Neutrophil (primary cell): ENCODE measurements around the gene IFI27L1.

Source experiments
- H3K27ac ChIP-seq: fragments of 200-600 bp; sonication (generic); 2 replicates; pipeline ENCODE4 v1.5.1; 2016; ENCODE audit warnings: mild to moderate bottlenecking, moderate library complexity
- H3K27me3 ChIP-seq: fragments of 200-600 bp; sonication (generic); 2 replicates; pipeline ENCODE4 v1.6.0; 2016; ENCODE audit warnings: mild to moderate bottlenecking
- H3K36me3 ChIP-seq: fragments of 200-600 bp; sonication (generic); 2 replicates; pipeline ENCODE4 v1.5.1; 2017
- H3K4me1 ChIP-seq, 2 experiments: fragments of 200-600 bp in 1 of 2; sonication (generic) in 1 of 2; 1 replicate in 1 of 2; 2 replicates in 1 of 2; pipeline versions ENCODE4 v1.5.1 to v1.6.1; 2013 to 2016; ENCODE audit warnings: low read depth in 1 of 2, low read length in 1 of 2, mild to moderate bottlenecking in 1 of 2, moderate library complexity in 1 of 2; ENCODE audit not compliant: control insufficient read depth in 1 of 2, insufficient read depth in 1 of 2
- H3K4me3 ChIP-seq, 2 experiments: fragments of 200-600 bp in 1 of 2; sonication (generic) in 1 of 2; 1 replicate in 1 of 2; 2 replicates in 1 of 2; pipeline ENCODE4 v1.5.1; 2013 to 2016; ENCODE audit warnings: low read depth in 1 of 2, low read length in 1 of 2, mild to moderate bottlenecking in 1 of 2, moderate library complexity in 1 of 2
- H3K9me3 ChIP-seq: fragments of 200-600 bp; sonication (generic); 2 replicates; pipeline ENCODE4 v1.5.1; 2016
- TF ChIP-seq, protein P1 (sequence below): fragments of 200-600 bp; sonication (generic); IDR thresholded peaks from 2 replicates; pipeline ENCODE4 v1.5.1; 2016; ENCODE audit warnings: antibody characterized with exemption

IFI27L1 gene

GRCh38 chr14:94054401-94054800 is 26.7 kb upstream of the IFI27L1 start:
- H3K36me3 ChIP-seq, result peaks cover 98% of the 10 kb centered on the region
- H3K4me1 ChIP-seq, result no peaks in the 10 kb centered on the region
- no peak overlapping the region for H3K4me3 ChIP-seq
- no peaks in the 10 kb centered on the region for H3K27me3 ChIP-seq
- no peak overlapping the region for H3K27ac ChIP-seq
- no peaks in the 10 kb centered on the region for H3K9me3 ChIP-seq
- TF ChIP-seq, protein P1, sequence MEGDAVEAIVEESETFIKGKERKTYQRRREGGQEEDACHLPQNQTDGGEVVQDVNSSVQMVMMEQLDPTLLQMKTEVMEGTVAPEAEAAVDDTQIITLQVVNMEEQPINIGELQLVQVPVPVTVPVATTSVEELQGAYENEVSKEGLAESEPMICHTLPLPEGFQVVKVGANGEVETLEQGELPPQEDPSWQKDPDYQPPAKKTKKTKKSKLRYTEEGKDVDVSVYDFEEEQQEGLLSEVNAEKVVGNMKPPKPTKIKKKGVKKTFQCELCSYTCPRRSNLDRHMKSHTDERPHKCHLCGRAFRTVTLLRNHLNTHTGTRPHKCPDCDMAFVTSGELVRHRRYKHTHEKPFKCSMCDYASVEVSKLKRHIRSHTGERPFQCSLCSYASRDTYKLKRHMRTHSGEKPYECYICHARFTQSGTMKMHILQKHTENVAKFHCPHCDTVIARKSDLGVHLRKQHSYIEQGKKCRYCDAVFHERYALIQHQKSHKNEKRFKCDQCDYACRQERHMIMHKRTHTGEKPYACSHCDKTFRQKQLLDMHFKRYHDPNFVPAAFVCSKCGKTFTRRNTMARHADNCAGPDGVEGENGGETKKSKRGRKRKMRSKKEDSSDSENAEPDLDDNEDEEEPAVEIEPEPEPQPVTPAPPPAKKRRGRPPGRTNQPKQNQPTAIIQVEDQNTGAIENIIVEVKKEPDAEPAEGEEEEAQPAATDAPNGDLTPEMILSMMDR, result no peak

DNA sequence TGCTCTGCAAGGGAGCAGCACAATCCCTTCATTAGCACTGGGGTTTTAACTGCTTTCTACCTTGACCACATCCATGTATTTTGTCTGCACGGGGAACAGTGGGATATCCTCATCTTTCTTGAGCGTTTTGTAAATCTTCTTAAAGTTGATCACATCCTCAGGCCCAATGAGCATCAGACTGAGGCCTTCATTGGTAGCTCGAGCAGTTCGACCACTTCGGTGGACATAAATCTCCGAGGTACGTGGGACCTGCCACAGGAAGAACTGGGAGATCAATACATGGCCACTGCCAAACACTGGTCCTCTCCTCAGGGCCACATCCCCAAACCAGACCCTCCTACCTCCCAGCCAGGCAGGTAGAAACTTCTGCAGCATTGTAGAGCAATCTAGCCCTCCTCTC is 26.2 kb upstream of the IFI27L1 start:
- H3K27ac ChIP-seq, result no peak overlapping the region
- H3K27me3 ChIP-seq, result no peaks in the 10 kb centered on the region
- H3K4me3 ChIP-seq, result no peak overlapping the region
- H3K9me3 ChIP-seq, result no peaks in the 10 kb centered on the region
- peaks cover 98% of the 10 kb centered on the region for H3K36me3 ChIP-seq
- no peaks in the 10 kb centered on the region for H3K4me1 ChIP-seq
- TF ChIP-seq, protein P1, result no peak

GRCh38 chr14:94056579-94057308 is 24.4 kb upstream of the IFI27L1 start:
- TF ChIP-seq, protein P1, result no peak
- H3K9me3 ChIP-seq, result no peaks in the 10 kb centered on the region
- H3K4me1 ChIP-seq, result no peaks in the 10 kb centered on the region
- no peaks in the 10 kb centered on the region for H3K27me3 ChIP-seq
- no peak overlapping the region for H3K4me3 ChIP-seq
- no peak overlapping the region for H3K27ac ChIP-seq
- H3K36me3 ChIP-seq, result peaks cover 98% of the 10 kb centered on the region

DNA sequence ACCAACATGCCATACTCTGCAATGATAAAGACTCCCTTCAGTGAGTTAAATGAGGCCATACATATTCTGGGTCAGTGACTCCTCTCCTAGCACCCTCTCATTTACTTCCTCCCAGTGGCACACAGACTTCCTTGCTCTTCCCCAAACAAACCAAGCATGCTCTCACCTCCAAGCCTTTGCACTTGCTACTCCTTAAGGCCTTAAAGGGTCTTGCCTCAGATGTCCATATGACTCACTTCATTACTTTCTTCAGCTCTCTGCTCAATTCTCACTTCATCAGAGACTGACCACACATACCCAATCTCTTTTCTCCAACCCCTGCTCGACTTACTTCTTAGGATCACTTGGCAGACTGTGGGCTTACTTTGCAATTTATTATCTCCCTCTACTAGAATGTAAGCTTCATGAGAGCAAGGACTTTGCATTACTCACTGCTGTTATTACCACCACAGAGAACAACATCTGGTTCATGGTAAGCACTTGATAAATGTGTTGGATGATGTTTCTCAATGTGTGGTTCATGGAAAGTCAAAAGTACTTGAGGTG is 22.9 kb upstream of the IFI27L1 start:
- H3K36me3 ChIP-seq, result peaks cover 93% of the 10 kb centered on the region
- TF ChIP-seq, protein P1, result no peak
- H3K27me3 ChIP-seq, result no peaks in the 10 kb centered on the region
- no peaks in the 10 kb centered on the region for H3K4me1 ChIP-seq
- no peaks in the 10 kb centered on the region for H3K9me3 ChIP-seq
- H3K27ac ChIP-seq, result no peak overlapping the region
- no peak overlapping the region for H3K4me3 ChIP-seq

DNA sequence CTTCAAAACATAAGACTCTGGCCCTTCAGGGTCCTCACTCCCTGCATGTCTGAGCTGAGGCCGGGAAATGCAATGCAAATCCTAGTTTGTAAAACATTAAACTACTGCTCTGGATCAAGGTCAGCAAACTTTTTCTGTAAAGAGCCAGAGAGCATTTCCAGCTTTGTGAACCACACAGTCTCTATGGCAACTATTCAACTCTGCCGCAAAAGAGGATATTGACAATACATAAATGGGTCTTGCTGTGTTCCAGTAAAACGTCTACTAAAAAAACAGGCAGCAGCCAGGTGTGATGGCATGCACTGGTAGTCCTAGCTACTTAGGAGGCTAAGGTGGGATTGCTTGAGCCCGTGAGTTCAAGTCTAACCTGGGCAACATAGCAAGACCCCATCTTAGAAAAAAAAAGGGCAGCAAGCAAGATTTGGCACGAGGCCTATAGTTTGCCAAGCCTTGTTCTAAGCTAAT is 22.4 kb upstream of the IFI27L1 start:
- no peaks in the 10 kb centered on the region for H3K4me1 ChIP-seq
- H3K4me3 ChIP-seq, result no peak overlapping the region
- no peak overlapping the region for H3K27ac ChIP-seq
- H3K27me3 ChIP-seq, result no peaks in the 10 kb centered on the region
- TF ChIP-seq, protein P1, result no peak
- peaks cover 90% of the 10 kb centered on the region for H3K36me3 ChIP-seq
- H3K9me3 ChIP-seq, result no peaks in the 10 kb centered on the region
